Measurements from ENCODE around the gene P2RY12. TPM values are rescaled to one million over a fixed set of nuclear protein-coding genes. Genes with fewer than 3 reads are reported as not detected.

Gene P2RY12
- total and polyA plus RNA-seq, 2 of the 8 experiments (the other 6 are each of a cell fraction or from before 2014, with no cell fraction given) = not detected

GRCh38 chr3:151356794-151357462 lies 27.6 kb downstream of the P2RY12 start (continued):
- TF ChIP-seq MAFK (IDR thresholded peaks at IDR 0.05; ENCODE audit: low read depth, low read length) (no peak), SP1 (IDR thresholded peaks at IDR 0.05; ENCODE audit: low read depth, low read length) (no peak)

Measured in H1 (cell line).